Fibroblast of mammary gland (primary cell): ENCODE results near the gene NR1H2.

Experiments used
- DNase-seq: peaks from one replicate; pipeline ENCODE4 v3.0.0-alpha.2; 2010; ENCODE audit warnings: low read depth
- H3K4me3 ChIP-seq: 2 replicates; pipeline ENCODE4 v1.5.1; 2011; ENCODE audit warnings: low read depth, mild to moderate bottlenecking, low read length, moderate library complexity; ENCODE audit not compliant: control insufficient read depth
- TF ChIP-seq, protein P1 (sequence below): conservative IDR thresholded peaks from 2 replicates; pipeline ENCODE4 v1.5.1; 2011; ENCODE audit warnings: low read depth, low read length, inconsistent platforms; ENCODE audit not compliant: control insufficient read depth, insufficient read depth

The NR1H2 gene

DNA sequence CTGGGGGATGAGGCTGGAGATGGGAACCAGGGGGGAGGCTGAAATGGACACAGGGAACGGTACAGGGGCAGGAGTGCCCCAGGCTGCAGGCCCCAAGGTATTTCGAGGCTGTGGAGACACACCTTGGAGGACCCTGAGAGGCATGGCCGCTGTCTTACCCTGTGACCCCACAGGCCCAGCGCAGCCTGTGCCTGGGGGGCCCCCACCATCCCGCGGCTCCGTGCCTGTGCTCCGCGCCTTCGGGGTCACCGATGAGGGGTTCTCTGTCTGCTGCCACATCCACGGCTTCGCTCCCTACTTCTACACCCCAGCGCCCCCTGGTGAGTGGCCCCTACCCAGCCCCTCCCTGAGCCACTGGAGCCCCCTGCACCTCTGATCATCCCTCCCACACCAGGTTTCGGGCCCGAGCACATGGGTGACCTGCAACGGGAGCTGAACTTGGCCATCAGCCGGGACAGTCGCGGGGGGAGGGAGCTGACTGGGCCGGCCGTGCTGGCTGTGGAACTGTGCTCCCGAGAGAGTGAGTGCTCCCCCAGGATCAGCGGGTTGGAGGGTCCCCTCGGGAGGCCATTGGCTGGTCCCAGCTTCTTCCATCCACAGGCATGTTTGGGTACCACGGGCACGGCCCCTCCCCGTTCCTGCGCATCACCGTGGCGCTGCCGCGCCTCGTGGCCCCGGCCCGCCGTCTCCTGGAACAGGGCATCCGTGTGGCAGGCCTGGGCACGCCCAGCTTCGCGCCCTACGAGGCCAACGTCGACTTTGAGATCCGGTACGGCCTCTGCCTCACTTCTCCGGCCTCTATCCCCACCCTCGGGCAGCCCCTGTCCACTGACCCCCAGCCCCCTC lies 25.6 kb downstream of the NR1H2 start:
- TF ChIP-seq, protein P1, sequence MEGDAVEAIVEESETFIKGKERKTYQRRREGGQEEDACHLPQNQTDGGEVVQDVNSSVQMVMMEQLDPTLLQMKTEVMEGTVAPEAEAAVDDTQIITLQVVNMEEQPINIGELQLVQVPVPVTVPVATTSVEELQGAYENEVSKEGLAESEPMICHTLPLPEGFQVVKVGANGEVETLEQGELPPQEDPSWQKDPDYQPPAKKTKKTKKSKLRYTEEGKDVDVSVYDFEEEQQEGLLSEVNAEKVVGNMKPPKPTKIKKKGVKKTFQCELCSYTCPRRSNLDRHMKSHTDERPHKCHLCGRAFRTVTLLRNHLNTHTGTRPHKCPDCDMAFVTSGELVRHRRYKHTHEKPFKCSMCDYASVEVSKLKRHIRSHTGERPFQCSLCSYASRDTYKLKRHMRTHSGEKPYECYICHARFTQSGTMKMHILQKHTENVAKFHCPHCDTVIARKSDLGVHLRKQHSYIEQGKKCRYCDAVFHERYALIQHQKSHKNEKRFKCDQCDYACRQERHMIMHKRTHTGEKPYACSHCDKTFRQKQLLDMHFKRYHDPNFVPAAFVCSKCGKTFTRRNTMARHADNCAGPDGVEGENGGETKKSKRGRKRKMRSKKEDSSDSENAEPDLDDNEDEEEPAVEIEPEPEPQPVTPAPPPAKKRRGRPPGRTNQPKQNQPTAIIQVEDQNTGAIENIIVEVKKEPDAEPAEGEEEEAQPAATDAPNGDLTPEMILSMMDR: no peak
- no peak overlapping the region for H3K4me3 ChIP-seq
- DNase-seq: no peak

DNA sequence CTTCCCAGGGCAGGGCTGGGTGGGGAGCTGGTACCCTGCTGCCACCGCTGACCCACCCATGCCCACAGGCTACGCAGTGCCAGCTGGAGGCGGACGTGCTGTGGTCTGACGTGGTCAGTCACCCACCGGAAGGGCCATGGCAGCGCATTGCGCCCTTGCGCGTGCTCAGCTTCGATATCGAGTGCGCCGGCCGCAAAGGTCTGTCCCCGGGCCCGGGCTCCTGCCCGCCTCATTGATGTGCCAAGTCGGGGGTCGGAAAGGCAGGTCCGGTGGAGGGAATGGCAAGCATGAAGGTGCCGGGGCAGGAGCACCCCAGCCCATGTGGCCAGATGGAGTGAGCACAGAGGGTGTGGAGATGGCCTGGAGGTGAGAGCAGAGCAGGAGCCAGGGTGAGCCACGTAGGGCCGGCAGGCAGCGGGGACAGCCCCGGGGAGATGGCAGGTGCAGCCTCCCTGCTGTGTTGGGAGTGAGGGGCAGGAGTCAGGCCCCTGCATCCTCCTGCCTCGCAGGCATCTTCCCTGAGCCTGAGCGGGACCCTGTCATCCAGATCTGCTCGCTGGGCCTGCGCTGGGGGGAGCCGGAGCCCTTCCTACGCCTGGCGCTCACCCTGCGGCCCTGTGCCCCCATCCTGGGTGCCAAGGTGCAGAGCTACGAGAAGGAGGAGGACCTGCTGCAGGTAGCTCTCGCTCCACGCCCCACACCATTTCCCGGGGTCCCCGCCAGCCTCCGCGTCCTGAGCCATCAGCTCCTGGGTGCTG lies 26.5 kb downstream of the NR1H2 start:
- no peak for DNase-seq
- TF ChIP-seq, protein P1: no peak
- H3K4me3 ChIP-seq: no peak overlapping the region

DNA sequence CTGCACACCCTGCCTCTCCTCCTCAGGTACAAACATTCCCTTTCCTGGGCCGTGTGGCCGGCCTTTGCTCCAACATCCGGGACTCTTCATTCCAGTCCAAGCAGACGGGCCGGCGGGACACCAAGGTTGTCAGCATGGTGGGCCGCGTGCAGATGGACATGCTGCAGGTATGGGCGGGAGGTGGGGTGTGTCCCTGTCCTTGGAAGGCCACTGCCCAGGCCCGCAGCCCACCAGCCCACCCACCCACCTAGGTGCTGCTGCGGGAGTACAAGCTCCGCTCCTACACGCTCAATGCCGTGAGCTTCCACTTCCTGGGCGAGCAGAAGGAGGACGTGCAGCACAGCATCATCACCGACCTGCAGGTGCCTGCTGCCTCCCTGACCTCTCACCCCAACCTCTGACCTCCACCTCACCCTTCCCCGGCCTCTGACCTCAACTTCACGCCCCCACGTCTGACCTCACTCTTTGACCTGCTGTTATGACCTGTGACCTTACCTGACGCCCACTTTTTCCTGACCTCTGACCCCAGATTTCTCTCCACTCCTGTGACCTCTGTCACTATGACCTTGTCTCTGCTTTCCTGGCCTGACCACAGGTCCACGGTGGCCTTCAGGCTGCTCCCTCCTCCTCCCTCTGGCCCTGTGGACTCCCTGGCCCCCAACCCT lies 30.0 kb downstream of the NR1H2 start:
- DNase-seq: no peak
- TF ChIP-seq, protein P1: no peak
- H3K4me3 ChIP-seq: no peak overlapping the region

DNA sequence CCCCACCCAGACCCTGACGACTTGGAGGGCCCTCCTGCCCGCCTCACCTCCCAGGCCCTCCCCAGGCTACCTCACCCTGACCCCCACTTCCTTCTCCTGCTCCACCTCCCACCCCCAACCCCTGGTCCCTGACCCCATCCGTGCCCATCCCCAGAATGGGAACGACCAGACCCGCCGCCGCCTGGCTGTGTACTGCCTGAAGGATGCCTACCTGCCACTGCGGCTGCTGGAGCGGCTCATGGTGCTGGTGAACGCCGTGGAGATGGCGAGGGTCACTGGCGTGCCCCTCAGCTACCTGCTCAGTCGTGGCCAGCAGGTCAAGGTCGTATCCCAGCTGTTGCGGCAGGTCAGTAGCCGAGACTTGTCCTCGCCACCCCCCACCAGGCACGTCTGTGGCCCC lies 30.6 kb downstream of the NR1H2 start:
- H3K4me3 ChIP-seq: no peak overlapping the region
- no peak for DNase-seq
- TF ChIP-seq, protein P1: no peak

DNA sequence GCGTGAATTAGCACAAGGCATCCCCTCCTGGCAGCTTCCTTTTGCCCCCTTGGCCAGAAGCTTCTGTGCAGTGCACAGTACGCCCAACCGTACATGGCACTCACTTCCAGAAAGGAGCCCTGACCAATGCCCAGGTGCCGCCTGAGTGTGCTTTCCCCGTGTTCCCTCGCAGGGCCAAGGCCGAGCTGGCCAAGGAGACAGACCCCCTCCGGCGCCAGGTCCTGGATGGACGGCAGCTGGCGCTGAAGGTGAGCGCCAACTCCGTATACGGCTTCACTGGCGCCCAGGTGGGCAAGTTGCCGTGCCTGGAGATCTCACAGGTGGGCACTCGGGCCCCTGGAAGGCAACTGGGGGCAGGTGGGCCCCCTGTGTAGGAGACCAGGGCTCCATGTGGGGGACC lies 33.1 kb downstream of the NR1H2 start:
- DNase-seq: no peak
- TF ChIP-seq, protein P1: no peak
- H3K4me3 ChIP-seq: no peak overlapping the region

DNA sequence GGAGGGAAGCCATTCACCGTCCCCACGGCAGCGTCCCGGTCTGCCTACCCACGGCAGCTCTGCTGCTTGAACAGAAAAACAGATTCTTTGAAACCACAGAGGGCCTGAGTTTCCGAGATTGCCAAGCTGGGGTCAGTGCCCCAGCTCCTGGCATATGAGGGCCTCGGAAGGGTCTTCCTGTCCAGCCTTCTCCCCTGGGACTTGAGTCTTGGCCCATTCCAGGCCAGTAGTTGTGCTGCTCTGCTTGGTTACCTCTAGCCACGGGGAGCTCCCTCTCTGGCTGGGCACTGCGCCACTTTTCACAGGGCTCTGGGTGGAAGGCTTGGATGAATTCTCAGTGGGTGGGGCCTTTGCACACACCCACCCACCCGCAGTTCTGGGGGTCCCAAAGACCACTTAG lies 33.9 kb downstream of the NR1H2 start:
- no peak overlapping the region for H3K4me3 ChIP-seq
- no peak for DNase-seq
- TF ChIP-seq, protein P1: no peak
